ENCODE measurements around the gene NOG. TPM values are rescaled to one million over a fixed set of nuclear protein-coding genes. Genes with fewer than 3 reads are reported as not detected.

NOG gene
- total and polyA plus RNA-seq, 9 of the 15 experiments (the other 6 are each of a cell fraction or from before 2014, with no cell fraction given), result not detected

DNA sequence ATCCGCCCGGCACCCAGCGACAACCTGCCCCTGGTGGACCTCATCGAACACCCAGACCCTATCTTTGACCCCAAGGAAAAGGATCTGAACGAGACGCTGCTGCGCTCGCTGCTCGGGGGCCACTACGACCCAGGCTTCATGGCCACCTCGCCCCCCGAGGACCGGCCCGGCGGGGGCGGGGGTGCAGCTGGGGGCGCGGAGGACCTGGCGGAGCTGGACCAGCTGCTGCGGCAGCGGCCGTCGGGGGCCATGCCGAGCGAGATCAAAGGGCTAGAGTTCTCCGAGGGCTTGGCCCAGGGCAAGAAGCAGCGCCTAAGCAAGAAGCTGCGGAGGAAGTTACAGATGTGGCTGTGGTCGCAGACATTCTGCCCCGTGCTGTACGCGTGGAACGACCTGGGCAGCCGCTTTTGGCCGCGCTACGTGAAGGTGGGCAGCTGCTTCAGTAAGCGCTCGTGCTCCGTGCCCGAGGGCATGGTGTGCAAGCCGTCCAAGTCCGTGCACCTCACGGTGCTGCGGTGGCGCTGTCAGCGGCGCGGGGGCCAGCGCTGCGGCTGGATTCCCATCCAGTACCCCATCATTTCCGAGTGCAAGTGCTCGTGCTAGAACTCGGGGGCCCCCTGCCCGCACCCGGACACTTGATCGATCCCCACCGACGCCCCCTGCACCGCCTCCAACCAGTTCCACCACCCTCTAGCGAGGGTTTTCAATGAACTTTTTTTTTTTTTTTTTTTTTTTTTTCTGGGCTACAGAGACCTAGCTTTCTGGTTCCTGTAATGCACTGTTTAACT, 1.0 kb downstream of the NOG start:
- H3K36me3 ChIP-seq (ENCODE audit: control insufficient read depth, insufficient read depth, low read length), result no peaks in the 10 kb centered on the region
- H3K9me3 ChIP-seq (replicated peaks; ENCODE audit: control insufficient read depth, insufficient read depth, low read depth, low read length), result no peaks in the 10 kb centered on the region
- no peaks in the 10 kb centered on the region for H3K79me2 ChIP-seq (ENCODE audit: control insufficient read depth, insufficient read depth, low read length)
- H3K4me3 ChIP-seq, result no peak overlapping the region
- intact Hi-C loops (cut with micrococcal nuclease) (loop anchor here (10.0 kb wide), 2 partner anchors 80 to 350 kb away; no protein-coding TSS in a partner anchor), in situ Hi-C loops (cut with MboI) (loop anchor here (5.0 kb wide), 1 partner anchor 118 kb away; no protein-coding TSS in a partner anchor)
- no peak overlapping the region for H3K9ac ChIP-seq (ENCODE audit: insufficient read depth in 1 of 2, low read depth in 2 of 2, low read length in 2 of 2)
- no peak overlapping the region for H3K27ac ChIP-seq (ENCODE audit: extremely low read depth, low read depth, low read length)
- peaks cover 22 to 30% of the 10 kb centered on the region in 2 experiments for H3K27me3 ChIP-seq (ENCODE audit: control insufficient read depth in 2 of 2, insufficient read depth in 2 of 2, low read length in 2 of 2)
- ATAC-seq (no peak), FAIRE-seq (no peak), DNase-seq (ENCODE audit: extremely low read depth in 1 of 4, low spot score in 3 of 4) (no peak)
- no peaks in the 10 kb centered on the region; the same call in 1 of the 2 replicates for H4K20me1 ChIP-seq (replicated peaks; ENCODE audit: control insufficient read depth, insufficient read depth, low read length)
- H3K4me2 ChIP-seq (ENCODE audit: insufficient read depth, low read length), result no peak overlapping the region
- BruUV-seq (replicated peaks), result no TSS peak
- peaks cover 0 to 22% of the 10 kb centered on the region in 2 experiments; a peak in 2 of 5 replicates for H3K4me1 ChIP-seq (replicated peaks in 1 of 2; ENCODE audit: control insufficient read depth in 2 of 2, insufficient read depth in 2 of 2, low read length in 2 of 2)
- no peaks in the 10 kb centered on the region for H3K9me1 ChIP-seq (ENCODE audit: control insufficient read depth, insufficient read depth, low read length)
- WGBS (ENCODE audit: insufficient coverage, low coverage, missing lambda C conversion rate), result 32% methylated on average over 40 of the region's 61 CpGs
- ChIA-PET POLR2A (no interaction called here), CTCF (ENCODE audit: low intra/inter-chr PET ratio) (no interaction called here)
- TF ChIP-seq ZNF436 (CRISPR knock-in tag; IDR thresholded peaks at IDR 0.05) (no peak), ZNF785 (CRISPR knock-in tag; IDR thresholded peaks at IDR 0.05) (no peak), MYBL2 (IDR thresholded peaks at IDR 0.05; ENCODE audit: low read depth) (no peak), MYBL2 (CRISPR knock-in tag; IDR thresholded peaks at IDR 0.05; ENCODE audit: borderline replicate concordance) (no peak), BRCA1 (IDR thresholded peaks at IDR 0.05) (no peak), BRCA1 (CRISPR knock-in tag; IDR thresholded peaks at IDR 0.05) (no peak)
- TF ChIP-seq, protein P1, sequence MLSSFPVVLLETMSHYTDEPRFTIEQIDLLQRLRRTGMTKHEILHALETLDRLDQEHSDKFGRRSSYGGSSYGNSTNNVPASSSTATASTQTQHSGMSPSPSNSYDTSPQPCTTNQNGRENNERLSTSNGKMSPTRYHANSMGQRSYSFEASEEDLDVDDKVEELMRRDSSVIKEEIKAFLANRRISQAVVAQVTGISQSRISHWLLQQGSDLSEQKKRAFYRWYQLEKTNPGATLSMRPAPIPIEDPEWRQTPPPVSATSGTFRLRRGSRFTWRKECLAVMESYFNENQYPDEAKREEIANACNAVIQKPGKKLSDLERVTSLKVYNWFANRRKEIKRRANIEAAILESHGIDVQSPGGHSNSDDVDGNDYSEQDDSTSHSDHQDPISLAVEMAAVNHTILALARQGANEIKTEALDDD (IDR thresholded peaks at IDR 0.05), result no peak
- TF ChIP-seq, protein P2, sequence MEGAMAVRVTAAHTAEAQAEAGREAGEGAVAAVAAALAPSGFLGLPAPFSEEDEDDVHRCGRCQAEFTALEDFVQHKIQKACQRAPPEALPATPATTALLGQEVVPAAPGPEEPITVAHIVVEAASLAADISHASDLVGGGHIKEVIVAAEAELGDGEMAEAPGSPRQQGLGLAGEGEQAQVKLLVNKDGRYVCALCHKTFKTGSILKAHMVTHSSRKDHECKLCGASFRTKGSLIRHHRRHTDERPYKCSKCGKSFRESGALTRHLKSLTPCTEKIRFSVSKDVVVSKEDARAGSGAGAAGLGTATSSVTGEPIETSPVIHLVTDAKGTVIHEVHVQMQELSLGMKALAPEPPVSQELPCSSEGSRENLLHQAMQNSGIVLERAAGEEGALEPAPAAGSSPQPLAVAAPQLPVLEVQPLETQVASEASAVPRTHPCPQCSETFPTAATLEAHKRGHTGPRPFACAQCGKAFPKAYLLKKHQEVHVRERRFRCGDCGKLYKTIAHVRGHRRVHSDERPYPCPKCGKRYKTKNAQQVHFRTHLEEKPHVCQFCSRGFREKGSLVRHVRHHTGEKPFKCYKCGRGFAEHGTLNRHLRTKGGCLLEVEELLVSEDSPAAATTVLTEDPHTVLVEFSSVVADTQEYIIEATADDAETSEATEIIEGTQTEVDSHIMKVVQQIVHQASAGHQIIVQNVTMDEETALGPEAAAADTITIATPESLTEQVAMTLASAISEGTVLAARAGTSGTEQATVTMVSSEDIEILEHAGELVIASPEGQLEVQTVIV (CRISPR knock-in tag; IDR thresholded peaks at IDR 0.05; ENCODE audit: borderline replicate concordance), result no peak
- TF ChIP-seq, protein P3, sequence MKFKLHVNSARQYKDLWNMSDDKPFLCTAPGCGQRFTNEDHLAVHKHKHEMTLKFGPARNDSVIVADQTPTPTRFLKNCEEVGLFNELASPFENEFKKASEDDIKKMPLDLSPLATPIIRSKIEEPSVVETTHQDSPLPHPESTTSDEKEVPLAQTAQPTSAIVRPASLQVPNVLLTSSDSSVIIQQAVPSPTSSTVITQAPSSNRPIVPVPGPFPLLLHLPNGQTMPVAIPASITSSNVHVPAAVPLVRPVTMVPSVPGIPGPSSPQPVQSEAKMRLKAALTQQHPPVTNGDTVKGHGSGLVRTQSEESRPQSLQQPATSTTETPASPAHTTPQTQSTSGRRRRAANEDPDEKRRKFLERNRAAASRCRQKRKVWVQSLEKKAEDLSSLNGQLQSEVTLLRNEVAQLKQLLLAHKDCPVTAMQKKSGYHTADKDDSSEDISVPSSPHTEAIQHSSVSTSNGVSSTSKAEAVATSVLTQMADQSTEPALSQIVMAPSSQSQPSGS (CRISPR knock-in tag; IDR thresholded peaks at IDR 0.05), result no peak
- H2AFZ ChIP-seq (ENCODE audit: low read depth, low read length), result no peak overlapping the region

All from K562 (cell line).